HG03103 (cell line): ENCODE measurements around the gene CDH19.

Source experiments
- ATAC-seq: cut with Tn5 transposase; IDR thresholded peaks from one replicate; pipeline ENCODE4 v1.9.1; 2021; ENCODE audit warnings: low read depth; ENCODE audit not compliant: unreplicated experiment

Gene CDH19

GRCh38 chr18:66571845-66572244, 32.0 kb downstream of the CDH19 start:
- ATAC-seq: no peak

GRCh38 chr18:66566616-66567015, 37.3 kb downstream of the CDH19 start:
- ATAC-seq: no peak

GRCh38 chr18:66564236-66564635, 39.7 kb downstream of the CDH19 start:
- ATAC-seq: no peak

GRCh38 chr18:66562279-66562678, 41.6 kb downstream of the CDH19 start:
- no peak for ATAC-seq

GRCh38 chr18:66560094-66560493, 43.8 kb downstream of the CDH19 start:
- no peak for ATAC-seq

GRCh38 chr18:66558773-66559172, 45.1 kb downstream of the CDH19 start:
- no peak for ATAC-seq

GRCh38 chr18:66557091-66557490, 46.8 kb downstream of the CDH19 start:
- ATAC-seq: no peak

GRCh38 chr18:66555585-66555984, 48.3 kb downstream of the CDH19 start:
- no peak for ATAC-seq

- no peak for ATAC-seq
Observed at GRCh38 chr18:66553824-66554223, 50.1 kb downstream of the CDH19 start.

- ATAC-seq: no peak
Observed at GRCh38 chr18:66550366-66550765, 53.5 kb downstream of the CDH19 start.

GRCh38 chr18:66548747-66549146, 55.1 kb downstream of the CDH19 start:
- ATAC-seq: peak; percentile 61

GRCh38 chr18:66534110-66534509, 69.8 kb downstream of the CDH19 start:
- no peak for ATAC-seq

GRCh38 chr18:66533693-66534092, 70.2 kb downstream of the CDH19 start:
- no peak for ATAC-seq

GRCh38 chr18:66523219-66523991, 80.5 kb downstream of the CDH19 start:
- no peak for ATAC-seq

GRCh38 chr18:66513996-66514395, 89.9 kb downstream of the CDH19 start:
- no peak for ATAC-seq

GRCh38 chr18:66511792-66512191, 92.1 kb downstream of the CDH19 start:
- ATAC-seq: no peak

GRCh38 chr18:66511289-66511688, 92.6 kb downstream of the CDH19 start:
- ATAC-seq: no peak

- no peak for ATAC-seq
Observed at GRCh38 chr18:66510357-66511045, 93.4 kb downstream of the CDH19 start.

GRCh38 chr18:66508937-66509336, 95.0 kb downstream of the CDH19 start:
- ATAC-seq: no peak

GRCh38 chr18:66506178-66506577, 97.7 kb downstream of the CDH19 start:
- no peak for ATAC-seq

GRCh38 chr18:66497351-66497750, 106.5 kb downstream of the CDH19 start:
- ATAC-seq: no peak

GRCh38 chr18:66495844-66496243, 108.0 kb downstream of the CDH19 start:
- no peak for ATAC-seq
